Kidney epithelial cell (primary cell): ENCODE results near the gene HNRNPH2. TPM values are rescaled to one million over a fixed set of nuclear protein-coding genes. Genes with fewer than 3 reads are reported as not detected.

Experiments
- DNase-seq: peaks from one replicate; pipeline ENCODE4 v3.0.0-alpha.2; 2010; ENCODE audit warnings: low read depth
- H3K27me3 ChIP-seq: 2 replicates; pipeline ENCODE4 v1.6.0; 2011; ENCODE audit warnings: low read length; ENCODE audit not compliant: control insufficient read depth, insufficient read depth
- H3K36me3 ChIP-seq: 2 replicates; pipeline ENCODE4 v1.5.1; 2011; ENCODE audit warnings: low read length; ENCODE audit not compliant: control insufficient read depth, insufficient read depth
- H3K4me3 ChIP-seq: 2 replicates; pipeline ENCODE4 v1.5.1; 2011; ENCODE audit warnings: low read depth, mild to moderate bottlenecking, control low read depth, low read length
- CTCF ChIP-seq: IDR thresholded peaks from 2 replicates; pipeline ENCODE4 v1.5.1; 2011; ENCODE audit warnings: mild to moderate bottlenecking, moderate library complexity, low read length, control low read depth, inconsistent platforms; ENCODE audit not compliant: insufficient read depth, poor library complexity, severe bottlenecking
- total RNA-seq: library from RNA; depleted of rRNA; stranded (reverse); fragments of >200 nt; gene quantifications from 2 replicates; pipeline ENCODE4 v1.2.3, GENCODE V29; 2015

Gene HNRNPH2
- total RNA-seq, 1 donor from 2014 or later, result 51.1 TPM

- no peaks in the 10 kb centered on the region for H3K36me3 ChIP-seq
Observed at GRCh38 chrX:101391831-101392230, 16.2 kb upstream of the HNRNPH2 start.

GRCh38 chrX:101393530-101394305, 14.3 kb upstream of the HNRNPH2 start:
- no peak overlapping the region for H3K4me3 ChIP-seq
- H3K27me3 ChIP-seq, result no peaks in the 10 kb centered on the region
- DNase-seq, result no peak
- H3K36me3 ChIP-seq, result no peaks in the 10 kb centered on the region
- no peak for TF ChIP-seq CTCF

More at GRCh38 chrX:101391831-101392230, 16.2 kb upstream of the HNRNPH2 start:
- Histone ChIP-seq H3K27me3 (no peaks in the 10 kb centered on the region), H3K4me3 (peak overlapping the region; percentile 66)
- no peak for DNase-seq
- TF ChIP-seq CTCF, result no peak

- Histone ChIP-seq H3K36me3 (no peaks in the 10 kb centered on the region), H3K27me3 (no peaks in the 10 kb centered on the region), H3K4me3 (no peak overlapping the region)
- TF ChIP-seq CTCF, result no peak
- DNase-seq, result no peak
Observed at GRCh38 chrX:101394372-101394771, 13.7 kb upstream of the HNRNPH2 start.

GRCh38 chrX:101395789-101396188, 12.2 kb upstream of the HNRNPH2 start:
- Histone ChIP-seq H3K4me3 (no peak overlapping the region), H3K36me3 (no peaks in the 10 kb centered on the region), H3K27me3 (no peaks in the 10 kb centered on the region)
- DNase-seq, result no peak
- TF ChIP-seq CTCF, result no peak

- no peaks in the 10 kb centered on the region for H3K36me3 ChIP-seq
- H3K4me3 ChIP-seq, result no peak overlapping the region
- no peak for DNase-seq
- H3K27me3 ChIP-seq, result no peaks in the 10 kb centered on the region
- TF ChIP-seq CTCF, result no peak
Observed at GRCh38 chrX:101397779-101398178, 10.2 kb upstream of the HNRNPH2 start.

- DNase-seq, result no peak
- Histone ChIP-seq H3K4me3 (no peak overlapping the region), H3K27me3 (no peaks in the 10 kb centered on the region), H3K36me3 (no peaks in the 10 kb centered on the region)
- no peak for TF ChIP-seq CTCF
Observed at GRCh38 chrX:101398694-101399093, 9.3 kb upstream of the HNRNPH2 start.
